Sigmoid colon (tissue), 7 donors: Measurements from ENCODE around the gene TLE2. TPM values are rescaled to one million over a fixed set of nuclear protein-coding genes. Genes with fewer than 3 reads are reported as not detected.

Source experiments
- DNase-seq: peaks from one replicate; pipeline ENCODE4 v3.0.0-alpha.2; 2019
- H3K27ac ChIP-seq, 4 donors: fragments of 200-600 bp; sonication (generic); one replicate each; pipeline ENCODE4 v1.5.1; 2016 to 2019; ENCODE audit warnings: mild to moderate bottlenecking in 1 of 4
- H3K27me3 ChIP-seq, 3 donors: fragments of 200-600 bp; sonication (generic); one replicate each; pipeline ENCODE4 v1.5.1; 2019; ENCODE audit warnings: mild to moderate bottlenecking in 1 of 3
- H3K36me3 ChIP-seq, 4 donors: fragments of 200-600 bp; sonication (generic); one replicate each; pipeline ENCODE4 v1.5.1; 2016 to 2019
- H3K4me1 ChIP-seq, 4 donors: fragments of 200-600 bp; sonication (generic); one replicate each; pipeline ENCODE4 v1.5.1; 2017 to 2019
- H3K4me3 ChIP-seq, 4 donors: fragments of 200-600 bp; sonication (generic); one replicate each; pipeline ENCODE4 v1.5.1; 2017 to 2019; ENCODE audit warnings: mild to moderate bottlenecking in 2 of 4, moderate library complexity in 1 of 4
- H3K9me3 ChIP-seq, 4 donors: fragments of 200-600 bp in 3 of 4; sonication (generic) in 3 of 4; one replicate each; pipeline versions ENCODE4 v1.5.1 to v1.6.1; 2013 to 2019
- EP300 ChIP-seq, 4 donors: sonication (generic); formaldehyde crosslinking; IDR thresholded peaks; one replicate each; pipeline ENCODE4 v1.6.1; 2017; ENCODE audit warnings: antibody characterized with exemption in 4 of 4
- POLR2A ChIP-seq, 2 donors: fragments of 450-650 bp; IDR thresholded peaks; one replicate each; pipeline ENCODE4 v1.6.1; 2016; ENCODE audit warnings: antibody characterized with exemption in 2 of 2, mild to moderate bottlenecking in 2 of 2, moderate library complexity in 2 of 2
- POLR2AphosphoS5 ChIP-seq, 4 donors: sonication (generic); formaldehyde crosslinking; IDR thresholded peaks; one replicate each; pipeline ENCODE4 v1.6.1; 2017; ENCODE audit warnings: antibody characterized with exemption in 4 of 4
- WGBS, 2 donors: extraction: QIAGEN DNeasy Blood & Tissue Kit; methylation state at CpG; one replicate each; pipeline ENCODE4 v1.1.7; 2013; 5-methylcytosine and 5-hydroxymethylcytosine counted together
- intact Hi-C: fragments of 100-400 bp; cut with DNase I; formaldehyde crosslinking; loops from one replicate; pipeline ENCODE4 v1.15.1; 2023
- polyA plus RNA-seq, 3 donors: library from polyadenylated mRNA; stranded (reverse); fragments of 200-250 nt; gene quantifications; one replicate each; pipeline ENCODE4 v1.2.3, GENCODE V29; 2013
- total RNA-seq, 4 donors: library from RNA; depleted of rRNA; stranded (reverse); fragments of >200 nt; gene quantifications; one replicate each; pipeline ENCODE4 v1.1.0, GENCODE V29; 2016
- TF ChIP-seq, protein P1 (sequence below), 4 experiments: fragments of 450-650 bp in 3 of 4; fragments of 200-600 bp in 1 of 4; IDR thresholded peaks; one replicate each; pipeline ENCODE4 v1.5.1; 2016 to 2019; ENCODE audit warnings: antibody characterized with exemption in 4 of 4, mild to moderate bottlenecking in 3 of 4, moderate library complexity in 2 of 4
- donor health status: healthy with polysubstance abuse.
- donor health status: Bipolar disorder and iron deficiency.
- donor health status: healthy.

Gene TLE2
- total and polyA plus RNA-seq, 7 donors = 10.9 to 66.5 (median 27.8) TPM

GRCh38 chr19:2963122-2963521 is 66.0 kb downstream of the TLE2 start:
- Histone ChIP-seq H3K27ac (no peak overlapping the region), H3K36me3 (no peaks in the 10 kb centered on the region), H3K4me3 (no peak overlapping the region), H3K4me1 (peaks cover 0 to 4% (median 0%) of the 10 kb centered on the region in 4 donors), H3K27me3 (no peaks in the 10 kb centered on the region), H3K9me3 (no peaks in the 10 kb centered on the region)
- WGBS, 2 donors = 90 to 92% methylated on average over 5 of the region's 5 CpGs
- no peak for DNase-seq
- TF ChIP-seq EP300 (IDR thresholded peaks at IDR 0.05) (no peak), POLR2AphosphoS5 (IDR thresholded peaks at IDR 0.05) (no peak), POLR2A (IDR thresholded peaks at IDR 0.05) (no peak)
- TF ChIP-seq, protein P1, sequence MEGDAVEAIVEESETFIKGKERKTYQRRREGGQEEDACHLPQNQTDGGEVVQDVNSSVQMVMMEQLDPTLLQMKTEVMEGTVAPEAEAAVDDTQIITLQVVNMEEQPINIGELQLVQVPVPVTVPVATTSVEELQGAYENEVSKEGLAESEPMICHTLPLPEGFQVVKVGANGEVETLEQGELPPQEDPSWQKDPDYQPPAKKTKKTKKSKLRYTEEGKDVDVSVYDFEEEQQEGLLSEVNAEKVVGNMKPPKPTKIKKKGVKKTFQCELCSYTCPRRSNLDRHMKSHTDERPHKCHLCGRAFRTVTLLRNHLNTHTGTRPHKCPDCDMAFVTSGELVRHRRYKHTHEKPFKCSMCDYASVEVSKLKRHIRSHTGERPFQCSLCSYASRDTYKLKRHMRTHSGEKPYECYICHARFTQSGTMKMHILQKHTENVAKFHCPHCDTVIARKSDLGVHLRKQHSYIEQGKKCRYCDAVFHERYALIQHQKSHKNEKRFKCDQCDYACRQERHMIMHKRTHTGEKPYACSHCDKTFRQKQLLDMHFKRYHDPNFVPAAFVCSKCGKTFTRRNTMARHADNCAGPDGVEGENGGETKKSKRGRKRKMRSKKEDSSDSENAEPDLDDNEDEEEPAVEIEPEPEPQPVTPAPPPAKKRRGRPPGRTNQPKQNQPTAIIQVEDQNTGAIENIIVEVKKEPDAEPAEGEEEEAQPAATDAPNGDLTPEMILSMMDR (IDR thresholded peaks at IDR 0.05) = no peak
- intact Hi-C loops = loop anchor here (2.0 kb wide), 3 partner anchors 112 to 200 kb away; no protein-coding TSS in a partner anchor

DNA sequence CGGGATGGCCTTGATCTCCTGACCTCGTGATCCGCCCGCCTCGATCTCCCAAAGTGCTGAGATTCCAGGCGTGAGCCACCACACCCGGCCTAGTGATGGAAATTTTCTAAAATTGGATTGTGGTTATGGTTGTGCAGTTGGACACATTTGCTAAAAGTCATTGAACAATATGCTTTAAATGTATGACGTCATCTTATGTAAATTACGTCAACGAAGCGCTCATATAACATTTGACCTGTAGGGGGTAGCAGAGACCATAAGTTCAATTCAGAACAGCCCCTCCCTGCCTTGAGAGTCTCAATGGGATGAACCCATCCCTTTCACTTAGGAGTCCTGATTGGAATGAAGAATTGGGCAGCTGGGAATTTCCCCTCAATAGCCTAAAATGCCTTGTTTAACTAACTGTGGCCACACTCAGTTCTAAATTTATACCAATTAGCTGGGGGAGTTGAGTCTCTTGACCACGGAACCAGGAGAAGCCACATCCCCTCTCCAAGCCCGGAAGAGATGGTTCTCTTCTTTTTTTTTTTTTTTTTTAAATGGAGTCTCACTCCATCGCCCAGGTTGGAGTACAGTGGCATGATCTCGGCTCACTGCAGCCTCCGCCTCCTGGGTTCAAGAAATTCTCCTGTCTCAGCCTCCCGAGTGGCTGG is 66.9 kb downstream of the TLE2 start:
- TF ChIP-seq POLR2A (IDR thresholded peaks at IDR 0.05) (no peak), POLR2AphosphoS5 (IDR thresholded peaks at IDR 0.05) (peak in 1 of 4 donors; percentile 6)
- TF ChIP-seq, protein P1 (IDR thresholded peaks at IDR 0.05) = peak; percentile 69 to 96 (median 84)
- H3K27ac ChIP-seq = no peak overlapping the region

DNA sequence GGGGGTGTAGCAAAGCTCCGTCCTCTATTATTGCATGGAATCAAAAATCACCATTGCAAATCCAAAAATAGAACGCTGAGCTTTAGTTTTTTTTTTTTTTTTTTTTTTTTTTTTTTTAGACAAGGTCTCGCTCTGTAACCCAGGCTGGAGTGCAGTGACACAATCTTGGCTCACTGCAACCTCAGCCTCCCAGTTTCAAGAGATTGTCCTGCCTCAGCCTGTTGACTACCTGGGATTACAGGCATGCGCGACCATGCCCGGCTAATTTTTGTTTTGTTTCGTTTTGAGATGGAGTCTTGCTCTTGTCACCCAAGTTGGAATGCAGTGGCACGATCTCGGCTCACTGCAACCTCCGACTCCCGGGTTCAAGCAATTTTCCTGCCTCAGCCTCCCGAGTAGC is 69.0 kb downstream of the TLE2 start:
- peaks cover 0 to 3% (median 0%) of the 10 kb centered on the region in 4 donors for H3K4me1 ChIP-seq
- no peak overlapping the region for H3K4me3 ChIP-seq
- intact Hi-C loops = no loop called here
- no peak overlapping the region for H3K27ac ChIP-seq
- TF ChIP-seq, protein P1 (IDR thresholded peaks at IDR 0.05) = no peak
- TF ChIP-seq POLR2A (IDR thresholded peaks at IDR 0.05) = no peak
- no peak for TF ChIP-seq EP300 (IDR thresholded peaks at IDR 0.05)
- TF ChIP-seq POLR2AphosphoS5 (IDR thresholded peaks at IDR 0.05) = no peak
- H3K9me3 ChIP-seq = no peaks in the 10 kb centered on the region
- WGBS, 2 donors = 90 to 94% methylated on average over 12 of the region's 12 CpGs
- no peak for DNase-seq
- H3K36me3 ChIP-seq = no peaks in the 10 kb centered on the region
- H3K27me3 ChIP-seq = no peaks in the 10 kb centered on the region

More for the DNA sequence above, 66.9 kb downstream of the TLE2 start:
- Histone ChIP-seq H3K9me3 (no peaks in the 10 kb centered on the region), H3K4me3 (peak overlapping the region in 1 of 4 donors; percentile 7), H3K4me1 (peaks cover 0 to 3% (median 0%) of the 10 kb centered on the region in 4 donors), H3K27me3 (no peaks in the 10 kb centered on the region), H3K36me3 (no peaks in the 10 kb centered on the region)
- WGBS, 2 donors = 20 to 37% methylated on average over 17 of the region's 17 CpGs
- no peak for DNase-seq
- intact Hi-C loops = loop anchor here (2.0 kb wide), 3 partner anchors 113 to 201 kb away; no protein-coding TSS in a partner anchor

GRCh38 chr19:2957160-2957559 is 71.9 kb downstream of the TLE2 start:
- DNase-seq = no peak
- H3K9me3 ChIP-seq = no peaks in the 10 kb centered on the region
- no peaks in the 10 kb centered on the region for H3K27me3 ChIP-seq
- intact Hi-C loops = no loop called here
- 95 to 96% methylated on average over 5 of the region's 5 CpGs for WGBS, 2 donors
- no peak overlapping the region for H3K27ac ChIP-seq
- H3K36me3 ChIP-seq = no peaks in the 10 kb centered on the region
- peaks cover 0 to 10% (median 3%) of the 10 kb centered on the region in 4 donors for H3K4me1 ChIP-seq
- TF ChIP-seq POLR2AphosphoS5 (IDR thresholded peaks at IDR 0.05) (no peak), POLR2A (IDR thresholded peaks at IDR 0.05) (no peak), EP300 (IDR thresholded peaks at IDR 0.05) (no peak)
- TF ChIP-seq, protein P1 (IDR thresholded peaks at IDR 0.05) = no peak
- no peak overlapping the region for H3K4me3 ChIP-seq
